Fibroblast of mammary gland (primary cell): ENCODE results near the gene CD7.

ENCODE experiments used
- DNase-seq: peaks from one replicate; pipeline ENCODE4 v3.0.0-alpha.2; 2010; ENCODE audit warnings: low read depth
- H3K4me3 ChIP-seq: 2 replicates; pipeline ENCODE4 v1.5.1; 2011; ENCODE audit warnings: low read depth, mild to moderate bottlenecking, low read length, moderate library complexity; ENCODE audit not compliant: control insufficient read depth
- CTCF ChIP-seq: conservative IDR thresholded peaks from 2 replicates; pipeline ENCODE4 v1.5.1; 2011; ENCODE audit warnings: low read depth, low read length, inconsistent platforms; ENCODE audit not compliant: control insufficient read depth, insufficient read depth

Gene CD7

GRCh38 chr17:82267575-82268379 is 49.6 kb downstream of the CD7 start:
- peak; percentile 99 for DNase-seq
- no peak for TF ChIP-seq CTCF
- peak overlapping the region; percentile 29 for H3K4me3 ChIP-seq

- H3K4me3 ChIP-seq, result no peak overlapping the region
- no peak for TF ChIP-seq CTCF
Observed at GRCh38 chr17:82266142-82266541, 51.3 kb downstream of the CD7 start.

More at GRCh38 chr17:82266142-82266541, 51.3 kb downstream of the CD7 start:
- DNase-seq, result no peak
